ENCODE results near the gene SERGEF.
A peak's percentile ranks its signal among the peaks of the same experiment; 100 is the strongest.

SERGEF gene

DNA sequence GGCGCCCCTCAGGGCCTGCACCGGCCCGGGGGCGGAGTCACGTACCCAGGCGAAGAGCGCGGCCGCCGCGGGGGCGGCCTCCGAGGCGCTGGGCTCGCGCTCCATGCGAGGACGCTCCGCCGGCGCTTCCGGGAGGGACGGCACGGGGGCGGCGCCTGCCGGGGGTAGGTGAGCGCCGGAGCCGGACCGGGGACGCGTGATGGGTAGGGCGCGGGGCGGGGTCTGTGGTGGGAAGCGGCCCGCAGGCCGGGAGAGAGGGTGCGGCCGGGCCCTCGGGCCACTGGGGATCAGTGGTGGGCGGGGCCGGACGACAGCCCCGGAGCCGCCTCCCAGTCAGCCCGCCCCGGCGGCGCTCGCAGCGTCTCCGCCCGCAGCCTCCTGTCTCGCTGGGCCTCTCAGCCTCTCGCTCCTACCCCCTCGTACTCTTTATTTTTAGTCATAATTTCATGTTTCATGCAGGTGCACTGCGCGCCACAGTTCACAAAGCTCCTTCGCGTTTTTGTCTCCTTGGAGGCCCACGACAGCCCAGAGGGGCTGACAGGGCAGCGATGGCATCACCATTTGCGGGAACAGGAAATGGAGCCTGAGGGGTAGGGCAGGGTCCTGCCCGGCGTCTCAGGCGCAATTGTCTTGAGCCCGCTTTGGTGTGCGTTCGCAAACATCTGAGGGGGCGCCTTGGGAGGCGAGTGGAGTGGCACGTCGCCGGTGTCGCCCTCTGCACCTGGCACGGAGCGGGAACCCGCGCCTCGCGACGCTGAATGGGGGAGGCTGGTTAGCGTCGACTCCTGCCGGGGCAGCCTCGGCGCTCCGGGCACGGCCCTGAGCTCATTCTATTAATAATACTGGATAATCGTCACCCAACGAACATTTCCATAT is at the start of gene SERGEF:
TSS of gene SERGEF (minus strand) at position 142 of the 876 bp plus-strand sequence. CDS start at position 105, 37 bp downstream.
- DNase-seq (ENCODE audit: low read depth): peak; percentile 63

GRCh38 chr11:18061351-18061750 is 48.5 kb upstream of the SERGEF start:
- DNase-seq (ENCODE audit: low read depth): no peak

DNA sequence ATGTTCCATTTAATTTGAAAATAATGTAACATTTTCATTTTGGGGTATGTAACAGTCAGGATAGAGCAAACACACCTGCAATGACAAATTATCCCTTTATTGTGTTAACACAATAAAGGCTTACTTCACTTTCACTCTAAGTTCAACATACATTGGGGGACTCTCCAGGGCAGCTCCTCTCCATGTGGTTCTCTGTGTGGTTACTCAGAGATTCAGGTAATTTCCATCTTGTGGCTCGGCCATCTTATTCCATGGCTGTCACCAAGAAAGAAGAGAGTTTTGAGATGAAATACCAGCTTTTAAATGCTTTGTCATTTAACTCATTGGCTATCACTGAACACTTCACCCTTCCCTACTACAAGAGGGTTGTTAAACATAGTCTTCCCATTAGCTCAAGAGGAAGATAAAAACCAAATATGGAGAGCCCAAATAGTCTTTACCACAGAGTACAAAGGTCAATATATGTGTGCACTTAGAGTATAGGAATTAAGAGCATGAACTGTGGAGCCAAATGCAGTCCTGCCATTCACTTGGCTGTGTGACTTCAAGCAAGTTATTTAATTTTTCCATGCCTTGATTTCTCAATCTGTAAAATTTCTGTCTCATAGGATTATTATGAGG is 43.8 kb upstream of the SERGEF start:
- DNase-seq (ENCODE audit: low read depth): no peak

- no peak for DNase-seq (ENCODE audit: low read depth)
Measured at GRCh38 chr11:18054511-18055103, 41.8 kb upstream of the SERGEF start.

DNA sequence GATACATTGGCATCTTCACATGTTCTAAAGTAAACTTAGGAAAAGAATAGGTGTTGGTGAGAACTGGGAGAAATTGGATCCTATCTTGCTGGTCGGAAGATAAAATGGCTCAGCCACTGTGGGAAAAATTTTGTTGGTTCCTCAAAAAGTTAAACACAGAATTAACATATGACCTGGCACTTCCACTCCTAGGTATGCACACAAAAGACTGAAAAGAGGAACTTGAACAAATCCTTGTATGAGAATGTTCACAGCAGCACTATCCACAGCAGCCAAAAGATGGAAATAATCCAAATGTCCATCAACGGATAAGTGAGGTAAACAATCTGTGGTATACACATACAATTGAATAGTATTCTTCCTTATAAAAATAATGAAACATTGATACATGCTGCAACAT is 38.0 kb upstream of the SERGEF start:
- DNase-seq (ENCODE audit: low read depth): no peak

- DNase-seq (ENCODE audit: low read depth): peak; percentile 3
Measured at GRCh38 chr11:18046116-18046777, 33.4 kb upstream of the SERGEF start, which contains the start of gene TPH1. Gene TPH1, minus strand, starts transcription at chr11:18046269. Its CDS starts 5,507 bp downstream, at chr11:18040762.

- no peak for DNase-seq (ENCODE audit: low read depth)
Measured at GRCh38 chr11:18036456-18036855, 23.6 kb upstream of the SERGEF start.

DNA sequence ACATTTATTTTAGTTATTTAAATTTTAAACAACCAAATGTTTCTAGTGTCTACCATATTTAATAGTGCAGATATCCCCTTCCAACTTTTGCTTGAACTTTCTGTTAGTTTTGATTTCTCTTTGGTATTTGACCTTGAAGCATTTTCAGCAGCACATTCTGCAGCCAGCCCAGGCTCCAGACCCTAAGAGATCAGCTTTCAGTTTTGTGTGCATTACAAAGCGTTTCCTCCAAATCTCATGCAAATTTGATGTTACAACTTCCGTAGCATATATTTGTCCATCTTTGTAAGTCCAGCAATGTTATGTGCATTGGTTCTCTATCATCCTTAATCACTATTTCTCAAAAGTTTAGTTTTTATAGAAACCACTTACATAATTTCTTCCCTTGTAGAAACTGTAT is 14.6 kb upstream of the SERGEF start:
- DNase-seq (ENCODE audit: low read depth): no peak

DNA sequence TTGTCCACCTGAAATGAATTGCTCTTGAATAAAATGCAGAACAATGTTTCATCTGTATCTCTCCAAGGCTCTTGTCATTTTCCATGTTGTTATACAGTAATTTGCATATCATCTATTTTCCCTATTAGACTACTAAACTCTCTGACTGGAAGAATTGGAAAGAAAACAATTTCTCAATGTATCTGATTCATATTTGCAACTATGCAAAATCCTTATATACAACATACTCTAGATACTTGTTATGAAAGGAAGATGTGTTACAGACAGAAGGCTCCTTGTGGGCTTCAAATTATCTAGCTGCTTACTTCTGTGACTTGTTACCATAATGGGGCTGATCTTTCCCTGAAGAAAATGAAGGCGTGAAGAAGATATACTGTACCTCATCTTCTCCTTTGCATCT is 9.6 kb upstream of the SERGEF start:
- DNase-seq (ENCODE audit: low read depth): no peak

DNA sequence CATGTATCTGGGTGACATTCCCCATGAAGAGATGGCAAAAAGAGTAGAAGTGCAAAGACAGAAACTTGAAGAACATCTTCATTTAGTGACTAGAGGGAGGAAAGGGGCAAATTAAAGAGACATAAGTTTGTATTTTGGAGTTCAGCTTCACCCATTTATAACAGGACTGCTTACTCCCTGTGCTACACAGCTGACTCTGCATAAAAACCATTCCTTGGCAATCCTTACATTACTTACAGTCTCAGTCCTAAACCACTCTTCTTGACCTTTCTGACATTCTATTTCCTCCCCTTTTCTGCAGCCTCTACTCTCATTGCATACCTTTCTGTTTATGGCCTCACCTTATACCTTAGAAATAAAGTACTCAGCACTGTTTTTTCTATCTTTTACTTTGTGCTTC is 6.8 kb upstream of the SERGEF start:
- DNase-seq (ENCODE audit: low read depth): no peak

DNA sequence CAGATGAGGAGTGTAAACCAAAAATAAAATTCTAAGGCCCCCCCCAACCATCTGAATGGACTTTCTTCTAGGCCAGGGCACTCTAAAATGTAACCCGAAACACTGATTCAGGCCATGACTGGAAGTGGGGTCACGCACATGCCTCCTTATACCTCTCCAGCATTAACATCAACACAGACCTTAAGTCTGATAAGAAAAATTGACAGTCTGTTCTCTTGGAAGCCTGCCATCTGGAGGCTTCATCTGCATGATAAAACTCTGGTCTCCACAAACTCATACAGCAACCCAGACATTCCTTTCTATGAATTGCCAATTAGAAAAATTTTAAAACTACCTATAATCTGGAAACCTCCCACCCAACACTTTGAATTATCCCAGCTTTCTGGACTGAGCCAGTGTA is 3.9 kb upstream of the SERGEF start:
- no peak for DNase-seq (ENCODE audit: low read depth)

GRCh38 chr11:18014876-18015275 is 2.0 kb upstream of the SERGEF start:
- DNase-seq (ENCODE audit: low read depth): no peak

DNA sequence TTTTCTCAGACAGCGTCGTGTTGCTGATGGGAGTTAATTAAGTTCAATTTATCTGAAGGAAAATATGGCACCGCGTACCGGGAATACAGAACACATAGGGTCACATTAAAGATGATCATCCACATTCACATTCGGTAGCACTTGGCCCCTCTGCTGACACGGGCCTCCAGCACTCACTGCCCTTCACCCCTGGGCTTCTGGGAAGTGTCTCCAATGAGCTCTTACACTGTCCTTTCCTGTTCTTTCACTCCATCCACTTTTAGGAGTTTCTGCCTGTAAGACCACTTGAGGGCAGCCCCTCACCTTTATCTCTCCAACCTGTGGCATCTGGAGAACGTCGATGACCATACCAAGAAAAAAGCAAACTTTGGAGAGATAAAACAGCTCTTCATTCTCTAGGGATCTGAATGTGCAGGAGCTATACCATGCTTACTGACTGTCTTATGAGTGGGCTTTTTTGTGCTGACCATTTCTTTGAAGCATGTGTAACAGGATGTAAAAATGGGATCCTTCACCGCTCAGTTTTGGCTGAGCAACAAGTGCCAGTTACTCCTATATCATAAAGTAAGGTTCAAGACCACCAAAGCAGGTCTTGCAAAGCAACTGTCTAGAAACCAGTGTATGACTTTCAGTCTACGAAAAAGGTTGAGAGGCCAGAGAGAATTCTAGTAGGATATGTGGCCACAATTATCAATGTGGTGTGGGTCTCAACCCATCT is 1.1 kb upstream of the SERGEF start:
- no peak for DNase-seq (ENCODE audit: low read depth)

DNA sequence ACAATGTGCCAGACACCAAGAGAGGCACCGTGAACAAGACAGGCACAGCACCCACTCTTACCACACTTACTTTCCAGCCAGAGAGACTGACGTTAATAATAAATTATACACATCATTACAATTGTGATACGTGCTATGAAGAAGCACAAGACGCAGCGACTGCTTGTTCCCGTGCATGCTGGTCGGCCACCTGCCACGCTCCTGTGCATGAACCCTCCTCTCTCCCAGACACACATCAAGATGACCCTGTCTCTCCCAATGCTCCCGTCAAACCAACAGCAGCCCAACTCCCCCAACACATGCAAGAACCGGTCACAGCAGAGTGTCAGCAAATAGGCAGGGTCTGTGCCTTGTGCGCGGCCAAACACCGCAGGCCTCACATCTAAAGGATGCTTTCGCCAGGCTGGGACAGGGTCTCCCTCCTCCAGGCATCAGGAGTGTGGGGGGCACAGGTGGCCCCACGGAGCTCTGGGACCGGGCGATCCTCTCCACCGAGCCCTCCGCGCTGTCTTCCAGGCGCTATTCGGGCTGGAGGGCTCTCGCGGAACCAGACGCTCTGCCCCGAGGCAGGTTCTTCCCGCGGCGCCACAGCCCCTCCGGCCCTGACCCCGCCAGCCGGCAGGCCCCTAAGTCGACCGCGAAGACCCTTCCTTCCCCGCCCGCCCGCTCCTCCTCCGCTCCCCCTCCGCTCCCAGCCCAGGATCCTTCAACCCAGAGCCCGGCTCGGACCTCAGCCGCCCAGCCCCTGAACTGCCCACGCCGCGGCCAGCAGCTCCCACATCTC is 533 bp downstream of the SERGEF start:
- DNase-seq (ENCODE audit: low read depth): no peak

DNA sequence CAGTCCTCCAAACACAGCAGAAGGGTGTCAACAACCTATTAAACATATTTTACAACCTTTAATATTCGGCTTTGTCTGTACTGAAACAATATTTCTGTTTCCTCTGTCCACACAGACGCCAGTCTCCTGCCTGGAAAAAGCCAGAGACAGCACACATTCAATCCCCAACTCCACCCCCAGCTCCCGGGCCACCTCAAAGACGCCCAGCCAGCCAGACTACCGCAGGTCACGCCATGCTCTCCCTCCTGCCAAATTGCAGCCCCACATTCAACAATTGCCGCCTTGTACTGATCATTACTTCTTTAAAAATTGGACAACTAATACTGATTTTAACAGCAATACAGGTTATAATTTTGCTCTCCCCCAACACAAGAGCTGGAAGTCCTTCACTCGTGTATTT is 1.2 kb downstream of the SERGEF start:
- no peak for DNase-seq (ENCODE audit: low read depth)

GRCh38 chr11:18010977-18011586 is 1.8 kb downstream of the SERGEF start:
- DNase-seq (ENCODE audit: low read depth): no peak

- DNase-seq (ENCODE audit: low read depth): no peak
Measured at GRCh38 chr11:18010121-18010670, 2.7 kb downstream of the SERGEF start.

GRCh38 chr11:18005376-18006129 is 7.3 kb downstream of the SERGEF start:
- DNase-seq (ENCODE audit: low read depth): no peak

GRCh38 chr11:18001191-18001590 is 11.7 kb downstream of the SERGEF start:
- DNase-seq (ENCODE audit: low read depth): no peak

- DNase-seq (ENCODE audit: low read depth): no peak
Measured at GRCh38 chr11:18000760-18001159, 12.1 kb downstream of the SERGEF start.
